Measurements from ENCODE around the gene NFATC1.

The NFATC1 gene

DNA sequence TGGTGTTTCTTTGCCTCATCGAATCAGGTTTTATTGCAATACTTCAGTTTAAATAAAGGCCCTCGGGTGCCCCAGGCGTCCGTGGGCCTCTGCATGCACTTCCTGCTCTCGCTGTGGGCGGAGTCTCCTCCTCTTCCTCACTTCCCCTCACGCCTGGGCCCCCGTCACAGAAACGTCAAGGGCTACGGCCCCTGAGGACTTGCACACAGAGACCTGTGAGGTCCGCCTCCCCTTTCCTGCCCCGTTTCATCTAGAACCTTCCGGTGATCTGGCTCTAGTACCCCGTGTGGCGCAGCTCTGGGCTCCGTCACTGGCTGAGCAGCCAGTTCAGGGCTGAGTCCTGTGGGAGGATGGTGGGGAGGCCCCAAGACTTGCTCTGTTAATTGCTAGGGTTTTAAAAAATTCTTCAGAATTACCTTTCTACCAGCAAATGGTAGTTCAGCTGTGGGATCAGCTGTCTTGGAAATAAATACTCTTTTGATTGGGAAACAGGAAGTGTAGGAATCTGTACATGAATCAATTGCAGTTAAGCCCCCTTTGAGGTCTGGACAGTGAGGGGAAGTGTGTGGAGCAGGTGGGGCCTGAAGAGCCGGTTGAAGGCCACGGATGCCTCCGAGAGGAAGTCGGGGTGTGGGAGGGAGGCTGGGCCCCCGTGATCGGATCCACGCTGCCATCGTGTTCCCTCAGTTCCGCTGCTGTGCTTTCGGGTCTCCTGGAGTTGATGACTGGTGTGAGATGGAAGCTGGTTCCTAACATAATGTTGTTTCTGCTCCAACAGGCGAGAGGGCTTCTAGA lies 10.2 kb downstream of the NFATC1 start:
- no peak for DNase-seq

DNA sequence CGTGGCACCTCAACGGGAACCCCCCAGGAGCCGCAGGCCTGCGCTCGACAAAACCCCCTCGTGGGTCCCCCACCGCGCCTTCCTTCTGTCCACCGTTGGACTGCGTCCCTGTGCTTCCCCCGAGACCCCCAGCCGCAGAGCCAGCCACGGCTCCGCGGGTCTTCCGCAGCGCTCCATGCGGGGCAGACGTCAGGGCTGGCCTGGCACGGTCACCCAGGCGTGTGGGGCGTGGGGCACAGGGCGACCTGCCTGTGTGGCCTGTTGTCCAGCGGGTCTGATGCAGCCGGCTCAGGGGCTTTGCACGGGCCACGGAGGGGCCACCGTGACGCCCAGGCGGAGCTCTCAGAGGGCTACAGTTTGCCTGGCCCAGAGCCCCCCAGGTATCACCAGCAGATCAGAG lies 11.0 kb downstream of the NFATC1 start:
- no peak for DNase-seq

DNA sequence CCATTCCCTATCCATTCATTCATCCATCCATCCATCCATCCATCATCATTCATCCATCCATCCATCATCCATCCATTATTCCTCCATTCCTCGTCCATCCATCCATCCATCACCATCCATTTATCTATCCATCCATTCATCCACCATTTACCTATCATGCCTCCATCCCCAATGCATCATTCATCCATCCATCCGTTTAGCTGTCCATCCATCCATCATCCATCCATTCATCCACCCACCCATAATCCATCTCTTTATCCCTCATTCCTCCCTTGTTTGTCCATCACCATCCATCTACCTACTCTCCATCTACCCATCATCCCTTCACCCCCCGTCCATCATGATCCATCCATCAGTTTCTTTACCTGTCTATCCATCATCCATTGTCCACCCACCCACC lies 13.6 kb downstream of the NFATC1 start:
- no peak for DNase-seq

DNA sequence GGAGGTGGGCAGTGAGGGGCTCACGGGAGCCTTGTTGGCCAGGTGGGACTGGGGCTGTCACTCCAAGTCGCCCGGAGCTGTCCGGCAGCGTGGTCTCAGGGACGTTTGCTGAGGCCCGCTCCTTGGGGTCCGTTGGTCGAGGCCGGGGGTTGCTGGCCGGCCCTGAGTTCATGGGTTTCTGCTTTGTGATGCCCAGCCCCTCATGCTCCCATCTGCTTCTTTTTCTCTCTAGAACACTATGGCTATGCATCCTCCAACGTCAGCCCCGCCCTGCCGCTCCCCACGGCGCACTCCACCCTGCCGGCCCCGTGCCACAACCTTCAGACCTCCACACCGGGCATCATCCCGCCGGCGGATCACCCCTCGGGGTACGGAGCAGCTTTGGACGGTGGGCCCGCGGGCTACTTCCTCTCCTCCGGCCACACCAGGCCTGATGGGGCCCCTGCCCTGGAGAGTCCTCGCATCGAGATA lies 14.5 kb downstream of the NFATC1 start:
- DNase-seq, result no peak

DNA sequence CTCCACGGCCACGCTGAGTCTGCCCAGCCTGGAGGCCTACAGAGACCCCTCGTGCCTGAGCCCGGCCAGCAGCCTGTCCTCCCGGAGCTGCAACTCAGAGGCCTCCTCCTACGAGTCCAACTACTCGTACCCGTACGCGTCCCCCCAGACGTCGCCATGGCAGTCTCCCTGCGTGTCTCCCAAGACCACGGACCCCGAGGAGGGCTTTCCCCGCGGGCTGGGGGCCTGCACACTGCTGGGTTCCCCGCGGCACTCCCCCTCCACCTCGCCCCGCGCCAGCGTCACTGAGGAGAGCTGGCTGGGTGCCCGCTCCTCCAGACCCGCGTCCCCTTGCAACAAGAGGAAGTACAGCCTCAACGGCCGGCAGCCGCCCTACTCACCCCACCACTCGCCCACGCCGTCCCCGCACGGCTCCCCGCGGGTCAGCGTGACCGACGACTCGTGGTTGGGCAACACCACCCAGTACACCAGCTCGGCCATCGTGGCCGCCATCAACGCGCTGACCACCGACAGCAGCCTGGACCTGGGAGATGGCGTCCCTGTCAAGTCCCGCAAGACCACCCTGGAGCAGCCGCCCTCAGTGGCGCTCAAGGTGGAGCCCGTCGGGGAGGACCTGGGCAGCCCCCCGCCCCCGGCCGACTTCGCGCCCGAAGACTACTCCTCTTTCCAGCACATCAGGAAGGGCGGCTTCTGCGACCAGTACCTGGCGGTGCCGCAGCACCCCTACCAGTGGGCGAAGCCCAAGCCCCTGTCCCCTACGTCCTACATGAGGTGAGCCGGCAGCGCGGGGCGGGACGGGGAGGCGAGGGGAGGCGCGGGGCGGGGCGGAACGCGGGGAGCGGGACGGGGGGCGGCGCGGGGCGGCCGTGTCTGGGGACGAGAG lies 15.2 kb downstream of the NFATC1 start:
- no peak for DNase-seq

DNA sequence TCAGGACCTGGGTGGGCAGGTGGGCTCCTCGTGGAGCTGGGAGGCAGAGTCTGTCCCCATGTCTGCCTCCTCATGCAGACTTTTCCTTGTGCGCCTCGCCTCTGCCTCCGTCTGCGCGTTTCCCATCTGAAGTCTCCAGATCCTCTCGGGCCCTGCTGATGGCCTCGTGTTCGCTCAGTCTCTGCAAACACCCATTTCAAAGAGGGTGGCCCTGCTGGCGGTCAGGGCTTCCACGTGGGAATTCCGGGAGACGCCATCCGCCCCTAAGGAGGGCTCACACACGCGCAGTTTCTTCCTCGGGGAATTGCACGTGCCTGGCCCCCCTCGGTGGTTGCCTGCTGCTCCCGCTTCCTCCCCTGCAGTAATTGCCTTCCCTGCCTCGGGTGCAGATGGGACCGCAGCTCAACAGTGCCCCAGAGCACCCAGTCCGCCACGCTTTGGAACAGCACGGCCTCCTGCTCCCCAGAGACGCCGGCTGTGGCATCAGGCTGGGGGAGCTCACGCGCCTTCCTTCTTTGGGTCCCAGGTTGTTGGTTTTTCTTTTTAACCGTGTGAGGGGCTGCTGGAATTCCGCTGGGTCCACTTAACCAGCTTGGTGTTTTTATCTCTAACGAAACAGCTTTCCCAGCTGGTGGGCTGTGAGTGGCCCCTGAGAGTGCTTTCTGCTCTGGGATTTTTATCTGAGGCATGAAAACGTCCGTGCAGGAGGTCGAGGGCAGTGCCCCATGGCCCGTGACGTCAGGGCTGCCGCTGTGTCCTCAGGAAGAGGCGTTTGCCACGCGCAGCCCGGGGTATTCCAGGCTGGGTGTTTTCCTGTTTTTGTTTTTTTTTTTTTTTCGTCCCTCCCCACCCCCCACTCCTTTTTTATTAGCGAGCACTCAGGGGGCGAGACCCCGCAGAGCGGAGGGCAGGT lies 16.1 kb downstream of the NFATC1 start:
- DNase-seq, result no peak

DNA sequence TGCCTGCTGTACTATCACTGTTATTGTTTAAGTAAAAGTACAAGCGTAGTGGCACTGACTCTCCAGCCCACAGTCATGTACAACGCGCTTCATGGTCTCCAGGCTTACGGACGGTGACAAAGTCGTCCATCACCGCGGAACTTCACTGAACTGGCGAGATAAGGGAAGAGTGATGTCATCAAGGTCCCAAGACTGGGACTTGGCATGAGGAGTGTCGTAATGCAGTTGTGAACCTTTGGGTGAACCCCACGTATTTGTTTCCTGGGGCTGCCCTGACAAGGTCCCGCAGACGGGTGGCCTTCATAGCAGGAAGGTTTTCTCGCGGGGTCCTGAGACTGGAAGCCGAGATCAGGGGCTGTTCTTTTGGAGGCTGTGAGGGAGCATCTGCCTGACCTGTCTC lies 17.3 kb downstream of the NFATC1 start:
- no peak for DNase-seq

DNA sequence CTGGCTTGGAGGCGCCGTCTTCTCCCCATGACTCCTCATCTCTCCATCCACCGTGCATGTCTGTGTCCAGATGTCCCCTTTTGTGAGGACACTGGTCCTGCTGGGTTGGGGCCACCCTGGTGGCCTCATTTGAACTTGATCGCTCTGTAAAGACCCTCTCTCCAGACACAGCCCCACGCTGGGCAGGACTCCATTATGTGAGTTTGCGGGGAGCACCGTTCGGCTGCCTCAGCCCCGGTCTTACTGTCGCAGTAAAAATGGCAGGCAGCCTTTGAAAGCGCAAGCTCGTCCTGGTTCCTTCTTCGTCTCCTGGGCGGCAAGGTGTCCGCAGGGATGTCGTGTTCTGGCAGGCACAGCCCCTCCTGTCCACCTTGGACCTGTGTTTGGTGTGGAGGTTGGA lies 17.7 kb downstream of the NFATC1 start:
- no peak for DNase-seq

DNA sequence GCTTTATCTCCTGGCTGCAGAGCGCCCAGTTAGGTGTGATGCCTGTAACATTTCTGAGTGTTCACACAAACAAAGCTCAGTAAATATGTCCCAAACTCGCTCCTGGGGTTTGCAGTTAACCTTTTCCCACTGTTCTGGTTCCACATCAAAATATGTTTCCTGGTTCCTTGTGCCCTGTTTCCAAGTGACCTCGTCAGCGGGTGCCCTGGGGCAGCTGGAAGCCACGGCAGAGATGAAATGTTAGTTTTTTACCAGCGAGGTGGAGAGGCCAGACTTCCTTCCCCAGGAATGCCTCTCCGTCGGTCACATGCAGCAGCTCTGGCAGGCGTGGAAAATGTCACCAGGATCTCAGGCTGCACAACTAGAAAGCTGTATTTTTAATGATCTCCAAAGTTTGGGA lies 18.2 kb downstream of the NFATC1 start:
- no peak for DNase-seq

DNA sequence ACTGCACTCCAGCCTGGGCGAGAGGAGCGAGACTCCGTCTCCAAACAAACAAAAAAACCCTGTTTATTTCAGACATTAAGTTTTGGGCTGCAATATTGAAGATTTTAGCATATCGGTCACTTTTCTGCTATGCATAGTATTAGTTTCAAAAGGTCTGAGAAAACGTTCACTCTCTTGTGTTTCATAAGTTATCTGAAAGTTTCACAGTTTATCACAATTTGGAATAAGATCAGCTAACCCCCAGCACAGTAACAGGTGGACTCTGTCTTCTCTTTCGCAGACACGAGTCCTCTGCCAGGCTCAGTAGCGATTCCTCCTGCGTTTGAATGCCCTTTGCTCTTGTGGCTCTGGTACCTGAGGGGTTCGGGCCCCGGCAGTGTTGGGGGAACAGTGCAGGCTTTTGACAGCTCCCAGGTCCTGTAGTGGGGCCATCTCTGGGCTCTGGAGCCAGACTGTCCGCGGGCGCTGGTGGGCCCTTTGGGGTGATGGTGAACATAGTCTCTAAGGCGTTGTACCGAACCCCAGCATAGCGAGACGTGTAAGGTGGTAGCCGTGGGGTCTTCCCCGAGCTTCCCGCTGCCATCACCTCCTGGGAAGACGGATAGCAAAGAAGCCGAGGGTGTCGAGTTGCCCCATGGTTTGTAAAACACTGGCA lies 20.4 kb downstream of the NFATC1 start:
- DNase-seq, result no peak

DNA sequence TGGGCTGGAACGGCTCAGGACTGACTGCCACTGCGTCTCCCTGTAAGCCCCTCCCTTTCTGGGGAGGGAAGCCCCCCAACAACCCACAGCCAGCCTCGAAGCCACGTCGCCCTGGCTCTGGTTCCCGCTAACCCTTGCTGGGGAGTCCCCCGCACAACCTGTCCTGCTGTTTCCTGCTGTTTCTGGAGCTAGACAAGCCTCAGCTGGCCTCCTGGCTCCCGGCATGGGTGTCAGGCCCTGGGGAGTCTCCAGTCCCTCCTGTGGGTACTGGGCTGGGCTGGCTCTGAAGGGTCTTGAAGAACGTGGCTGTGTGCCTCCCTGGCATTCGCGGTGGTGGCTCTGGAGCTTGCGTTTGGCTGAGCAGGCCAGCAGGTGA lies 20.9 kb downstream of the NFATC1 start:
- no peak for DNase-seq

DNA sequence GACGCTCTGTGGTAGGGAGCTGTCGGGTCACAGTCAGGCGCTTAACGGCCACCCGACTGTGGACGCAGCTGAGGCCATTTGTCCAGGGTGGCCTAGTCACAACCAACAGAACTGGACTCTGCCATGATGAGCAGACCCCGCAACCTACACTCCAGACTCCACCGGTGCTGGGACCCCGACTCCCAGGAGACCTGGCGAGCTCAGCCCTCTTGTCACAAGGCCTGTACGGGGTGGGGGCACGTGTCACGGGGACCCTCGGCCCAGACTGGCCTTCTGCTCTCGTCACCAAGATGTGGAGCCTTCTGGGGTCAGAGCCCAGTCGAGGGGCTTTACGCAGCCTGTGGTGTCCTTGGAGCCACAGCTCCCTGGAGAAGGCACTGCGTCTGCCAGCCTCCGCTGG lies 22.5 kb downstream of the NFATC1 start:
- DNase-seq, result no peak

DNA sequence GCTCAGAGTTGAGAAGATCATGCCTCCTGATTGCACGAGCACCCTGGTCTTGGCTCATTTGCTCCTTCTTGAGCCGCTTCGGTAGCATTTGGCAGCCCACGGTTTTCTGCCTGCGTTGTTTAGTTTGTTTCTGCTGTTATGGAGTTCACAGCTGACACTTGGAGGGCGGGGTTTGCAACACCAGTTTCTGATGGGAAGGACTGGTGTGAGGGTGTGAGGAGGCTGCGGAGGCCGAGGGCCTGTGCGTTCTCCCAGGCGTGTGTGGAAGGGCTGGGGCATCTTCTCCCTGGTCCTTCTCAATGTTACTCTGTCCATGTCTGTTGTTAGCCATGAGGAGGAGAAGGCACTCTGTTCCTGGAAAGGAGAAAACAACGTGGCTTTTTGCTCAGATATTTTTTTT lies 22.9 kb downstream of the NFATC1 start:
- no peak for DNase-seq

DNA sequence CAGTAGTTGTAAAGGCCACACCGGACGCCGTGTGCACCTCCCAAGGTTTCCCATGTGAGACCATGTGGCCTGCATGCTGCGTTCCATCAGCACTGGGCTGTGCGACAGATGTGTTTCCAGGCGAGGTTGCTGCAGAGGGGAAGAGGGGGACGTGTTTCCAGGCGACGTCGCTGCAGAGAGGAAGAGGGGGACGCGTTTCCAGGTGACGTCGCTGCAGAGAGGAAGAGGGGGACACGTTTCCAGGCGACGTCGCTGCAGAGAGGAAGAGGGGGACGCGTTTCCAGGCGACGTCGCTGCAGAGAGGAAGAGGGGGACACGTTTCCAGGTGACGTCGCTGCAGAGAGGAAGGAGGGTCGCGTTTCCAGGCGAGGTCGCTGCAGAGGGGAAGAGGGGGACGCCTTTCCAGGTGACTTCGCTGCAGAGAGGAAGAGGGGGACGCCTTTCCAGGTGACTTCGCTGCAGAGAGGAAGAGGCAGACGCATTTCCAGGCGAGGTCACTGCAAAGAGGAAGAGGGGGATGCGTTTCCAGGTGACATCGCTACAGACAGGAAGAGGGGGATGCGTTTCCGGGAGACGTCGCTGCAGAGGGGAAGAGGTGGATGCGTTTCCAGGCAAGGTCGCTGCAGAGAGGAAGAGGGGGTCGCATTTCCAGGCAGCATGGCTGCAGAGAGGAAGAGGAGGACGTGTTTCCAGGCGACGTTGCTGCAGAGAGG lies 24.5 kb downstream of the NFATC1 start:
- DNase-seq, result no peak

DNA sequence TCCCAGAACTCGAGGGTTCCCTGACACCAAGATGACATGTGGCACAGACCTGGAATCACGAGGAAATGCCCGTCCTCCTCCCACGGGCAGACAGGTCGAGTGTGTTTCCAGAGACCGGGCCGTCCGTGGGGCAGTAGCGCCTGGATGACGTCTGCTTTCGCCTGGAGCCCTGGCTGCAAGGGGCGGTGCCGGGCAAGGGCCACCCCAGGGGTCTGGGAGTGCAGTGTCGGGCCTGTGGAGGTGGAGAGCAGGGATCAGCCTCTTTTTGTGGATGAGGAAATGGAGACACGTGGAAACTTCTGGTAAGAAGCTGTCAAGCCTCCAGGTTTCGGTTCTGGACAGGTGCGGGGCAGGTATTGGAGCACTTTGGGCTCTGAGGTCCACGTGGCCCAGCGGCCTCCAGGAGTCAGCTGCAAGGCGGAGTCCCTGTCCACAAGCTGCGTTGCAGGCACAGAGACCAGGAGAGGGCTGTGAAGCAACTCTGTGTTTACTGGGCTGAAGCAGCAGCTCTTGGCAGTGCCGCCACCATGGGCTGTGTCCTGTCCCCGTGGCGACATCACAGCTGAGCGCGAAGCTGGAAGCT lies 25.6 kb downstream of the NFATC1 start:
- no peak for DNase-seq

DNA sequence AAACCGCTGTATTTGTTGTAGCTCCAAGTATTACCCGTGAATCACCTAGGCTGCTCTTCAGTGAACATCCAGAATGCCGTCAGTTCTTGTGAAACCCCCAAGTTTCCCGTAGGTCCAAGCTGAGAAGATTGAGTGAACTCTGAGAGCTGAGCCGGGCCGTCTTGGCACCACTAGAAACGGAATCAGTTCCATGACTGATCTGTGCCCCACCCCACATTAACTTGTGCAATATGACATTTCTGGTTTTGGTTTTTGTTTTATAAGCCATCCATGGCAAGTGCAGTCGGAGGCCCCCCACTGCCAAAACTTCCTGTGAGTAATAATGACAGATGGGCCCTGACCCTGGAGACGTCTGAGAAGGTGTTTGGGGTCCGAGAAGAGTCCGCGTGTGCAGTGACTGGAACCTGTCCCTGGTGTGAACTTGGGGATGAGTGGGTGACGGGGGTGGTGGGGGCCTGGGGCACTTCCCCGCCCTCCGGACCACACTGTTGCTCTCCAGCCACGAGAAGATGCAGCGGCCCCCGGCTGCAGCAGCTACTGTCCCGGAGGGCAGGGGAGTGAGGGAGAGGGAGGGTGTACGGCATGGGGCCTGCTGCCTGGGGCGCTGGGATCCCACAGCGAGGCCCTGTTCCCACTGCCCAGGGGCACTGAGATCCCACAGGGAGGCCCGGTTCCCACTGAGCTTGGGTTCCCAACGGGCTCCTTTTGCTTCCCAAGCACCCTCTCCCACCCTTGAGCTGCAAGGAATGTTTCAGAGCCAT lies 26.5 kb downstream of the NFATC1 start:
- DNase-seq, result no peak

DNA sequence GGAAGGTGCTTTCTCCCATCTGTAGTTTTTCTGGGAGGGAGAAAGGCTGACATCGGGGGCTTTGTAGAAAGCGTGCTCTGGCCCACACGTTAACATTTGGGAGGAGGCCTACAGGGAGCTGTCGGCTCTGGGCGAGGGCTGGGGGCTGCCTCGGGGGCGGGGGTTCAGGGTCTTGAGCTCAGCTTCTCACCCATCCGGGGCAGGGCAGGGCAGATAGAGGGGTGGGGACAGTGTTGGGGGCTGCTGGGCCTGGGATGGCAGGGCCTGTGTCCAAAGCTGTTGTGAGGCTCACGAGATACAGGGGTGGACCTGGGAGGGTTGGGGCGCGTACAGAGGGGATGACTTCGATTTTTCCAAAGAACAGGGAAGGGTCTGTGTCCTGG lies 27.0 kb downstream of the NFATC1 start:
- no peak for DNase-seq

DNA sequence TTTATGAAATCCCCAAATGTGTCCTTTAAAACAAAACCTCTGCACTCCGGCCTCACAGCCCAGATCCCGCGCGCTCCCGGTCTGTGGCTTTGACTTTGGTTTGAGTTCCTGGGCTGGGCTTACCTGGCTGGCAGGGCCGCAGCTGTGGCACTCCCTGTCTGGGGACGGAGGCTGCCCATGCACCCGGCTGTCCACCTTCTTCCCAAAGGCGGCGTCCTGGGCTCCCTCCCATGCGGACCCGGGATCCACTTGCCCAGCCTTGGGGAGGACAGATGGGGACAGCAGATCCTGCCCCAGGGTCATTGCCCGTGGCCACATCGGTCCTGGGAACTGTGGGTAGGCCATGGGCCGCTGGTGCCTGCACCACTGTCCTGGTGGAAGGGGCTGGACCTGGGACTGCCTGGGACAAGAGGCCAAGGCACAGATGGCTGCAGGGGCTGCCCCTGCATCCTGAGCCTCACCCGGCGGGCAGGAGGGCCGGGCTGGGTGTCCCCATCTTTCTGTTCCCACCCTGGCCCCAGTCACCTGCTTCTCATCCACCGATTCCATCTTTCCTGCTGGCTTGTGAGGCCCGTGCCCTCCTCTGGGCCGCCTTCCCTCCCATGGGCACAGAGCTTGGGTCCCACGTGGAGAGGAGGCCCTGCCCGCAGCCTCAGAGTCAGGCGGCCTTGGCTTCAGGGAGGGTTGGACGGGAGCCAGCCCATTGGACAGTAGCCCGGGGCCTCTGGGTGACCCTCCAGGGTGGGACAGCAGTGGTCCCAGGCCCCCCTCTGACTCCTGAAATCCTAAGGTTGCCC lies 27.7 kb downstream of the NFATC1 start:
- no peak for DNase-seq

DNA sequence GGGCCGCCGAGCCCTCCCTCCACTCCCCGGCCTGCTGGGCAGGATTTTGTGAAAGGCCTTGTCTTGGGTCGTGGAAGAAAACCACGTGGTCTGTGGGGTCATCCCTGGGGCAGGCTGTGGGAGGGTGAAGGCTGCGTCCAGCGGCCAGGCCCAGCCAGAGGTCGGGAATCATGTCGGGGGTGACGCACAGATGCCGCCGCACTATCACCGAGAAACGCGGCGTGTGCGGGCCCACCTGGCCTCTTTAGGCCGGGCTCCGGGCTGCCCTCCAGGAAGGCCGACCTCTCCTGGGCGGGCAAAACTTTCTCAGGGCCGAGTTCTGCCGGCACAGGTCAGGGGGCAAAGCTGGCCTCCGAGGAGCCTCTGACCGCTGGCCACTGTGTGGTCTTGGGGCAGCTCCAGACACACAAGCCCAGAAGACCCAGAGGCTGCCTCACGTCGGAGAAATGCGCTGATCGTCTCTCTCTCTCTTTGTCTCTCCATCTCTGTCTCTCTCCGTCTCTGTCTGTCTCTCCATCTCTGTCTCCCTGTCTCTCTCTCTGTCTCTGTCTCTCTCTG lies 28.4 kb downstream of the NFATC1 start:
- no peak for DNase-seq

Measured in NCI-H2081 (cell line).